ENCODE results near the gene RARRES1.
"Not testable (repeated sequence)": the region's sequence is repeated elsewhere in the genome, so short reads cannot be mapped to it uniquely, and the experiment has no call there.

The RARRES1 gene

GRCh38 chr3:158733656-158734055, 1.4 kb upstream of the RARRES1 start:
- DNase-seq, result no peak

DNA sequence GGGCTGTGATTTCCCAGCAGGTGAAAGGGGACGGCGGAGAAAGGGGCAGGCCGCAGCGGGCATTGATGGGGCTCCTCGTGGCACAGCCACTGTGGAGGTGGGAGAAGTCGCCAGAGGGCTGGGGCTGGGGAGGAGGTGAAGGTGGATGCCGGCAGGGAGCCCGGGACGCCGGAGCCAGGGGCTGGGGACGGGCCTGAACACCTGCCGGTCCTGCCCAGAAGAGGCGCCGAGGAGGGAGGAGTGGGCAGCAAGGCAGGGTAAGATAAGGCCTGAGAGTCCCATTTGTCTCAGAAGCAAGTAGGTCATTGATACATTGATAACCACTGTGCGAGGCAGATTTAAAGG, 571 bp upstream of the RARRES1 start:
- DNase-seq, result no peak

DNA sequence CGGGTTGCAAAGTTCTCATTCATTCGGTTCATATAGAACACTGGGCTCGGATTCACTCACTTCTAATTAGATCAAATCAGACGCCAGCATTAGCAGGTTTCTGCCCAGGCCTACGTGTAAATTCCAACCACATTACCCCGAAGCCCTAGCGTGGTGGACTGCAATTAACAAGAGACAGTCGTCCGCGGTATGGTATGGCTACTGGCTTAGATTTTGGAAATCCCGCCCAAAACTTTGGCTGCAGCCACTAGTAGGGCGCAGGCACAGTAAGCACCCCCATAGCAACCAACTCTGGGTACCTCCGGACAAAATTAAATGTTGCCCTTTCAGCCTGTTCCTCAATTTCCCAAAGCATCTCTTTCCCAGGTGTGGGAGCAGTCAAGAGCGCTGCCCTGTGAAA, 771 bp downstream of the RARRES1 start:
- no peak for DNase-seq

DNA sequence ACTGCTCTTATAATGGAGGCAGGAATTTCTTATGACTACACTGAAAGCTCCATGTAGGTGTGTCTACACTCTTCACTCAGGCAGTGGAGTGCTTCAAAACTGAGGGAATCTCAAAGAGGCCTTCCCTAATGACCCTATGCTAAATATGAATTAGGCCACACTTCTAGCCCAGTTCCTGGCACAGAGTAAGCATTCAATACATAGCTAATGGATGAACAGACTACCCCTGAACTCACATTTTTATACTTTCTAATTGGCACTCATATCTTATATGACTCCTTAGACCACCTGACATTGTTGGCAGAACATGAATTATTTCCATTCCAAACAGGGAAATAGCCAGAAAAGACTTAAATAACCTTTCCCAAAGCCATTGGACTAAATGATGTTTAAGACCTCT, 3.4 kb downstream of the RARRES1 start:
- no peak for DNase-seq

DNA sequence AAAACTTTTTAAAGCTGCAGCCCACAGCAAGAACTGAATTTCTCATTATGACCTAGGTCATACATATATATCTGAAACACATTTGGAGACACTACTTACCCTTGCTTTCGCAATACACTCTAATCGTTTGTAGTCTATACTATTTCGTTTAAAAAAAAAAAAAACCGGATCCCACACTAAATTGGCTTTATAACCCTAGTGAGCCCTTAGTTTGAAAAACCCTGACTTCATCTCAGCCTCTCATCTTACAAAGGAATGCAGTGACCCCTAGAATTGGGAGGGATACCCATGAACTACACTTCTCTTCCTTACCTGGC, 4.2 kb downstream of the RARRES1 start:
- no peak for DNase-seq

GRCh38 chr3:158727206-158728060, 4.8 kb downstream of the RARRES1 start:
- DNase-seq, result peak in 1 of 2 experiments; percentile 65

GRCh38 chr3:158725348-158726011, 6.8 kb downstream of the RARRES1 start:
- peak in 1 of 2 experiments; percentile 39 for DNase-seq

DNA sequence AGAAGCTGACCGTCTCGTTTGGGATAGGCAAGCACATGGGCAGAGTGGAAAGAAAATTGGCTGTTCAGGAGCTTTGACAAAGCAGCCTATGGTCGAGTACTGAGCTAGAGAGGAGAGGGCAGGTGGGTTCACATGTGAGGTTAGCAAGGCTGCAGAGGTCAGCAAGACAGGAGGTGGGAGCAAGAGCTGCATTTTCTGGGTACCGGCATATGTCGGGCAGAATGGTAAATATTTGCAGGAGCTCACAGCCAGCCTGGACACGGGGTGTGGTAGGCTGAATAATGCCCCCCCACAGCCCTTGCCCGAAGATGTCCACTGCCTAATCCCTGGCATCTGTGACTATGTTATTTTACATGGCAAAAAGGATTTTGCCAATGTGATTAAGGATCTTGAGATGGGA, 8.3 kb downstream of the RARRES1 start:
- no peak for DNase-seq

DNA sequence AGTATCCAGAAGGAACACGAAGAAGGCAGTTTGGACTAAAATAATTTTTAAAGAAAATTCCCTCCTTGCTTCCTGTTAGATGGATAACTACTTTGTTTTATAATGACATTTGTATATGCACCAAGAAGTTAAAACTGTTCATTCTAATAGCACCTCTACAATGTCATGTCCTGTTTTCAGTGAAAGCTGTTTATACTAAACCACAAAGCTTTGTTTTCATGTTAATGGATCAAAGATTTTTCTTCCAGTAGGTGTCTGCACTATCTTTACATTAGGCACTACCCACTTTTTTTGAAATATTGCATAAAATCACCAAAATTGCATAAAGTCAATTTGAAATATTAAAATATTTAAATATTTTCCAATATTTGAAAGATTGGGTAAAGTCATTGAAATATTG, 10.1 kb downstream of the RARRES1 start:
- no peak for DNase-seq

DNA sequence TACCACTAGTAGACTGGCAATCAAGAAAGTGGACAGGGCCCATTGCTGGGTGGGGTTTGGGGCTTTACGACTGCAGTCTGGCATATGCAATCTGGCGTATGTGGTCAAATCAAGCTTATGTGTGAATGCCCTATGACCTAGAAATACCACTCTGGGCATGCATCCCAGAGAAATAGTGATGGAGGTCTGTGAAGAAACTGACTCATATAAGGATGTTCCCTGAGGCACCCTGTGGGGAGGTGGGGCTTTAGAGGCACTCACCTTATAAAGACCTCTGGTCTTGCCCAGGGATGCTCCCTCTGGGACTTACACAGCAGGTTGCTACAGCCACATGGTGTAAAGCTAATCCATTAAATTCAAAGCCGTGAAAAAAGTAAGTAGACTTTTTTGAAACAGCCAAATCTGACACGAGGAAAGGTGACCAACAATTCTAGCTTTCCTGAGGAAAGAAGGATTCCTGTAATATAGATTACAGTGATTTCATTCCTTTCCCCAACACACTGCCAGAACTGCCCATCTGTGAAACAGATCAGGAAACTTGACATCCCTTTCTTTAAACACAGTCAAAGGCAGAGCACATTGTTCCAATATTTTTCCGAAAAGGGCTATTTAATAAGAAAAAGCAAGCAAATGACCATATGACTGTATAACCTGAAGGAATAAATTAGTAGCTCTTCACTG, 13.6 kb downstream of the RARRES1 start:
- peak; percentile 17 to 58 for DNase-seq

DNA sequence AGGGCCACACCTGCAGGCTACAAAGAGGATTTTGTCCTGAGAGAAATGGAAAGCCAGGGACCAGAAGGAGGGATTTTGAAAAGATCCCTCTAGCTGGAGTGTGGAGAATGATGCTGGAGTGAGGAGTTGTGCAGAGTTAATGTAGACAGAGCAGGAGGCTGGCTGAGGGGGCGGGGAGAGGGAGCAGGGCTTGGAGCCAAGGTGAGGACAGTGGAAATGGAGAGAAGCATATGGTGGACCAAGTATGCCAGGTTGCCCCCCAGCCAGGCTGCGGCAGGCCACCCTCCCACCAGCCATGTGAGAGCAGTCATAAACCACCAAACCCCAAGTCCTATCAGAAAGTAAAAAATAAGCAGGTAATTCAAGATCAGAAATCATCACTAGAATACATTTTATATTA, 14.7 kb downstream of the RARRES1 start:
- no peak for DNase-seq

DNA sequence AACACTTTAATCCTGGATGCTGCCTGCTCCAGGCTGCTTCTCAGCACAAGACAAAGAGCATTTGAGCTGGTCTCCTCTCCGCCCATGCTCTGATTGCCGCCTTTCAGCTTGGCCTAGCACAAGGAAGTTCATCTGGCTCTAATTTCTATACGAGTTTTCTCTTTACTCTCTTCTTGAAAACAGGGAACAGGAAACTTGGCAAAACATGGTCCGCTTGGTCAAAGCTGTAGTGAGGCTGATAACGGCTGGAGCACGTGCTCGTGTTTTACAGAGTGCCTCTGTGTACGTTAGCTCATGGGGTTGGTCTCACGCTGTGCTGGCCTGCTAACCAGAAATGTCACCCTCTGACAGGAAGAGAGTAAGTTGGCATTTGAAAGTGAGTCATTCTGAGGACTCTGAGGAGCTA, 19.2 kb downstream of the RARRES1 start:
- peak in 1 of 2 experiments; percentile 22 for DNase-seq

- no peak for DNase-seq
Observed at GRCh38 chr3:158712443-158712842, 19.8 kb downstream of the RARRES1 start.

DNA sequence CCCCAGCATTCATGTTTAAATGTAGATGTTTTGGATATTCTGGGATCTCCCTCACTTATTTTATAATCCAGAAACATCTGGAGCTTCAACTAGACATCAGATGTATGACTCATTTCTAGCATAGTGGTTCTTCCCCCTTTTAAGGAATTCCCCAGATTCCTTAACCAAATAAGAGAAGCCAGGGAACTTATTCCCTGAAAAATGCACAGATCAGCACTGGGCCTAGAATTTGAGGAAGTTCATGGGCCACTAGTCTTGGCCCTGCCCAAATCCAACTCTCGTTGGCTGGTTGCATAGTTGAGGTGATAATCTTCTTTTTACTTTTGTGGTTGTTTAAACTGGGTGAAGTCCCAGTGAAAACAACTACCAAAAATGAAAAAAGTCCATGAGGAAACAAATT, 20.4 kb downstream of the RARRES1 start:
- DNase-seq, result peak; percentile 11 to 74

GRCh38 chr3:158710601-158711000, 21.7 kb downstream of the RARRES1 start:
- DNase-seq, result no peak

DNA sequence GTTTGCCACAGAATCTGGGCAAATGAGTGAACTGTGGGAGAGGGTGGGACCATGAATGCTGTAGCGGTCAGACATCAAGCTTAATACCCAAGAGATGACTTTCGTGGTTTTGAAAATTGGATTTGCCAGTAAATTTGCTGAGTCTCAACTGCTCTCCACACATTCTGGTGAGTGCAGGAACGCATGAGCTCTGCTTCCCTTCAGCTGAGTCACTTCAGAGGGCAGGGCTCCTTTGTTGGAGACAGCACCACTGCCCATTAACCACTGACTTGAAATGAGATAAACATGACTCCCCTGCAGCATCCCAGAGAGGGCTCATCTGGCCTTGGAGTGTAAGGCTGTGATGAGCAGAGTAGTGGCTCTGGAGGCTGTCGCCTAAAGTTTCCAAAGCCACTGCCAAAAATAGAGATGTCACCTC, 22.6 kb downstream of the RARRES1 start:
- peak in 1 of 2 experiments; percentile 67 for DNase-seq

DNA sequence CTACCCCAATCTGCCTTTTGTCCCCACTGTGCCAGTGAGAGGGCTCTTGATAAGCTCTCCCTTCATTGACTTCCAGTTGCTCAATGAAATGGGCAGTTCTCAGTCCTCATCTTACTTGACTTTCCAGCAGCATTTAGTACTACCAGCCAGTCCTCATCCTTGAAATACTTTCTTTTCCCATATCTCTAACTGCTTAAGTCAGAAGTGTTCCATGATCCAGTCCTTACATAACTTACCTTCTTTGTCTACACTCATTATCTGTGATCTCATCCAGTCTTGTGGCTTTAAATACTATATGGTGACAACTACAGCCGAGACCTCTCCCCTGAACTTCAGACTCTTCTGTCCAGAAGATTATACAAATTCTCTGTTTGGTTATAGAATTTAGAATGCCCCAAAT, 28.7 kb downstream of the RARRES1 start:
- no peak for DNase-seq

- DNase-seq, result peak; percentile 40 to 78
Observed at GRCh38 chr3:158702815-158703481, 29.3 kb downstream of the RARRES1 start.

GRCh38 chr3:158701420-158702065, 30.7 kb downstream of the RARRES1 start:
- no peak for DNase-seq

- DNase-seq, result no peak
Observed at GRCh38 chr3:158700559-158700958, 31.7 kb downstream of the RARRES1 start.

DNA sequence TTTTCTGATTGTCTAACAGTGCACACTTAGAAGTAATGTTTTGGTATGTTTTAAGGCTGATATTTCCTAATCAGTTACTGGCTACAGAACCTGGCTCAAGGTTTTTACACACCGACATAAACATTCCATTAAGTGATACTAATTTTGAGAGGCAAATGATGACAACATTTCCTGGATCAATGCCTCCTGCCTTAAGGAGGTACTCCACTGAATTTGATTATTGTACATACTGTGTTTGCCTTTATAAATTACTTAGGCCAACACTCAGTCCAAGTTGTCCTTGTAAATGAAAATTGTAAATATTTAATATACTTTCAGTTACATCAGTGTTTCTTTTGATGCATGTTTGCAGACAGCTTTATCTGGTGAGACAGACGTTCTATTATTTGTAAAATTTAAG, 35.6 kb downstream of the RARRES1 start:
- no peak for DNase-seq

DNA sequence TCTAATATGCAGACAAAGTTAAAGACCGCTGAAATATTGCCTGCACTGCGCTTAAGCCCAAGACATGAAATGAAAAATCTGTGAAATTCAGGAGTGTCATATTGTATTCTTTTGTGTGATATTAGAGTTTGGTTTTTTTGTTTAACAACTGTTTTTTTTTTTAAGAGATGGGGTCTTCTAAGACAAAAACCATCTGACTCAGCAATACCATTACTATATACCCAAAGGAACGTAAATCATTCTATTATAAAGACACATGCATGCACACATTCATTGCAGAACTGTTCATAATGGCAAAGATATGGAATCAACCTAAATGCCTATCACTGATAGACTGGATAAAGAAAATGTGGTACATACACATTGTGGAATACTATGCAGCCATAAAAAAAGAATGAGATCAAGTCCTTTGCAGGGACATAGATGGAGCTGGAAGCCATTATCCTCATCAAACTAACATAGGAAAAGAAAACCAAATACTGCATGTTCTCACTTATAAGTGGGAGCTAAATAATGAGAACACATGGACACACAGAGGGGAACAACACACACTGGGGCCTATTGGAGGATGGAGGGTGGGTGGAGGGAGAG, 38.3 kb downstream of the RARRES1 start:
- not testable (repeated sequence) for DNase-seq

GRCh38 chr3:158685159-158685558, 47.1 kb downstream of the RARRES1 start:
- DNase-seq, result no peak
